GM12875 (cell line): Measurements from ENCODE around the gene SUGCT.

ENCODE experiments used
- H3K4me3 ChIP-seq: one replicate; pipeline ENCODE4 v1.5.1; 2011; ENCODE audit warnings: low read depth, low read length, control low read depth
- TF ChIP-seq, protein P1 (sequence below): IDR thresholded peaks from 2 replicates; pipeline ENCODE4 v1.5.1; 2011; ENCODE audit warnings: low read depth, mild to moderate bottlenecking, control low read depth, inconsistent platforms, low read length, moderate library complexity, borderline replicate concordance; ENCODE audit not compliant: insufficient read depth

Gene SUGCT

DNA sequence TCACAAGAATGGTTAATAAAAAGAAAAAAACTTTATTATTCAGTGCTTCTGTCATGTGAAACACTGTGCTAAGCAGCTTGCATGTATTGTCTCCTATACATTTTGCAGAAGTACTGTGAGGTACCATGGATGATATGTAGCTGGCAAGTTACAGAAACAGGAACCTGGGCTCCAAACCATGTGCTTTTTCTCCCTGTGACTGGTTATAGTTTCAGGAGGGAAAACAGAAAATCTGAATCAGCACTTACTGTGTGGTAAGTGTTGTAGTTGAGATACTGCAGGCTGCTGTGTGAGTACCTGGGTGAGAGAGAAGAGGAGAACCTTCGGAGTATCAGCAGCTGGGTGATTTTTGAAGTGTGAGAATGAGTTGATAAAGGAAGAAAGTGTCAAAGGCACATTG, 285.0 kb downstream of the SUGCT start:
- TF ChIP-seq, protein P1, sequence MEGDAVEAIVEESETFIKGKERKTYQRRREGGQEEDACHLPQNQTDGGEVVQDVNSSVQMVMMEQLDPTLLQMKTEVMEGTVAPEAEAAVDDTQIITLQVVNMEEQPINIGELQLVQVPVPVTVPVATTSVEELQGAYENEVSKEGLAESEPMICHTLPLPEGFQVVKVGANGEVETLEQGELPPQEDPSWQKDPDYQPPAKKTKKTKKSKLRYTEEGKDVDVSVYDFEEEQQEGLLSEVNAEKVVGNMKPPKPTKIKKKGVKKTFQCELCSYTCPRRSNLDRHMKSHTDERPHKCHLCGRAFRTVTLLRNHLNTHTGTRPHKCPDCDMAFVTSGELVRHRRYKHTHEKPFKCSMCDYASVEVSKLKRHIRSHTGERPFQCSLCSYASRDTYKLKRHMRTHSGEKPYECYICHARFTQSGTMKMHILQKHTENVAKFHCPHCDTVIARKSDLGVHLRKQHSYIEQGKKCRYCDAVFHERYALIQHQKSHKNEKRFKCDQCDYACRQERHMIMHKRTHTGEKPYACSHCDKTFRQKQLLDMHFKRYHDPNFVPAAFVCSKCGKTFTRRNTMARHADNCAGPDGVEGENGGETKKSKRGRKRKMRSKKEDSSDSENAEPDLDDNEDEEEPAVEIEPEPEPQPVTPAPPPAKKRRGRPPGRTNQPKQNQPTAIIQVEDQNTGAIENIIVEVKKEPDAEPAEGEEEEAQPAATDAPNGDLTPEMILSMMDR, result no peak
- H3K4me3 ChIP-seq, result no peak overlapping the region

DNA sequence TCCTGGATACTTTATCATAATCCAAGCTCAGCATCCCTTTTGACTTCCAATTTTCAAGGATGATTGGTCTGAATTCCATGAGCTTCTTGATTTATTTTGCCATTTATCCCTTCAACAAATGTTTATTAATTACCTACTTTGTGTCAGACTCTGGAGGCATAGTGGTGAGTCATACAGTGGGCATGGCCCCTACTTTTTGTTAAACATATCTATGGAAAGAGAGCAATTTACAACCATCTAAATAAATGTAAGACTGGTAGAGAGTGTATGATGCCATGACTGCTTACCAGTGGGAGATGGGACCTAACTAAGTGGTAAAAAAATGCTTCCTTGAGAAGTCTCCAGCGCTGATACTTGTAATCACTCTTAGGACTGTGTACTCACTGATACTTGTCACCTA, 286.6 kb downstream of the SUGCT start:
- TF ChIP-seq, protein P1, result no peak
- no peak overlapping the region for H3K4me3 ChIP-seq

DNA sequence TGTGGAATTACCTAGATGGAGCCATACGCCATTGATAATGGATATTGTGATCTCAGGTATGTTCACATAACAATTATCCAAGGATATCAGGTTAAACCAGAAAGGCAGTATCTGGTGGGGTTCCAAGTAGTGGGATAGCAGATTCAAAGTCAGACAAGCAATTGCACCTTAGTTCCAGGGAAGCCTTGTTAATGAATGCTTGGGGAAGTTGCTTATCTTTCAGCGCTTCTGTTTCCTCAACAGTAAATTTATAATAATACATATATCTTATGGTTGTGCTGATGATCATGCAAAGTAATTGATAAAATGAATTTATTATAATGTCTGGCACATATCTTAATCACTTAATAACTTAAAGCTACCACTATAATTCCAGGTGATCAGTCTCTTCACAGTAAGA, 290.9 kb downstream of the SUGCT start:
- H3K4me3 ChIP-seq, result no peak overlapping the region
- TF ChIP-seq, protein P1, result no peak

DNA sequence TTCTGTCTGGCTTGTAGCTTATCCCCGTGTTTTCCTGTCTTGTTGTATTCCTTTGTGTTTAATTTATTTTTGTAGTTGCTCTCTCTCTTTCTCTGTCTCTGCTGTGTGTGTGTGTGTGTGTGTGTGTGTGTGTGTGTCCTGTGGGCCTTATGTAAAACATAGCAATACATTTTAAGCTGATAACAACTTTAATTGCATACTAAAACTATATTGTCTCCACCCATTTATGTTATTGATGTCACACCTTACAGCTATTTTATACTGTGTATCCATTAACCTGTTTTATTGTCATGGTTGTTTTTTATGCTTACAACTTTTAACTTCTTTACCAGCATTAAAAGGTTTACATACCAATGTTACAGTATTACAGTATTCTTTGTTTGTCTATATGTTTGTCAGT, 293.6 kb downstream of the SUGCT start:
- no peak overlapping the region for H3K4me3 ChIP-seq
- TF ChIP-seq, protein P1, result no peak

DNA sequence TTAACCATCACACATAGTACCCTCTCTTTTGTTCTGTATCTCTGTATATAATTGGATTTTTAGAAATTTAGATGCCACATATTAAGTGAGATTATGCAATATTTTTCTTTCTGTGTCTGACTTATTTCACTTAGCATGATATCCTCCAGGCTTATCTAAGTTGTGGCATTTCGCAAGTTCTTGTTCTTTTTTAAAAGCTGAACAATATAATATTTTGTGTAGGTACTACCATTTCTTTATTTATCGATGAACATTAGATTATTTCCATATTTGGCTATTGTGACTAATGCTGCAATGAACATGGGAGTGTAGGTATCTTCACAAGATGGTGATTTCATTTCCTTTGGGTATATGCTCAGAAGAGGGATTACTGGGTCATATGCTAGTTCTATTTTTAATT, 295.0 kb downstream of the SUGCT start:
- H3K4me3 ChIP-seq, result no peak overlapping the region
- TF ChIP-seq, protein P1, result no peak

DNA sequence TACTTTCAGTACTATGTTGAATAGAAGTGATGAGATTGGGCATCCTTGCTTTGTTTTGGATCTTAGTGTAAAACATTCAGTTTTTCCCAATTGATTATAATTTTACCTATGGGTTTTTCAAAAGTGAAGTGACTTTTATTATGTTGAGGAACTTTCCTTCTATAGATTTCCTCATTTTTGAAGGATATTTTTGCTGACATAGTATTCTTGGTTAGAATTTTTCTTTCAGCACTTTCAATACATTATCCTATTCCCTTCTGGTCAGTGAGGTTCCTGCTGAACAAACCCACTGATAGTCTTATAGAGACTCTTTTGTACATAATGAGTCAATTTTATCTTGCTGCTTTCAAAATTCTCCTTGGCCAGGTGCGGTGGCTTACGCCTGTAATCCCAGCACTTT, 297.2 kb downstream of the SUGCT start:
- TF ChIP-seq, protein P1, result no peak
- H3K4me3 ChIP-seq, result no peak overlapping the region

DNA sequence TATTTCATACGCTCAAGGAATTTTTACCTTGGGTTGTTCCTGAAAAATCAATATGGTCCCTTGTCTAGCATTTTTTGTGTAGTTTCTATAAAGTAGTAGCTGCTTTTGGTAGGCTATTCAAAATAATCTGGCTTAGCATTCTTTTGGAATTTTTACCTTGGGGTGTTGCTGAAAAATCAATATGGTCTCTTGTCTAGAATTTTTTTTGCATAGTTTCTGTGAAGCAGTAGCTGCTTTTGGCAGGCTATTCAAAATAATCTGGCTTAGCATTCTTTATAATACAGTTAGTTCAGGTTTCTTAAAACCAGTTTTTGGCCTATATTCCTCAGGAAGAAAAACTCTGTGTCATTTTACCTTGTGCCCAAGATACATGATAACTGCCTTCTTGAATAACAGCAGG, 301.9 kb downstream of the SUGCT start:
- TF ChIP-seq, protein P1, result no peak

More for the DNA sequence above, 301.9 kb downstream of the SUGCT start:
- no peak overlapping the region for H3K4me3 ChIP-seq
